Measurements from ENCODE around the gene TSPAN3. TPM values are rescaled to one million over a fixed set of nuclear protein-coding genes. Genes with fewer than 3 reads are reported as not detected.

The TSPAN3 gene
- total and polyA plus RNA-seq, 10 of the 15 experiments (the other 5 are each of a cell fraction or from before 2014, with no cell fraction given), result 18.9 to 114 (median 57.2) TPM

DNA sequence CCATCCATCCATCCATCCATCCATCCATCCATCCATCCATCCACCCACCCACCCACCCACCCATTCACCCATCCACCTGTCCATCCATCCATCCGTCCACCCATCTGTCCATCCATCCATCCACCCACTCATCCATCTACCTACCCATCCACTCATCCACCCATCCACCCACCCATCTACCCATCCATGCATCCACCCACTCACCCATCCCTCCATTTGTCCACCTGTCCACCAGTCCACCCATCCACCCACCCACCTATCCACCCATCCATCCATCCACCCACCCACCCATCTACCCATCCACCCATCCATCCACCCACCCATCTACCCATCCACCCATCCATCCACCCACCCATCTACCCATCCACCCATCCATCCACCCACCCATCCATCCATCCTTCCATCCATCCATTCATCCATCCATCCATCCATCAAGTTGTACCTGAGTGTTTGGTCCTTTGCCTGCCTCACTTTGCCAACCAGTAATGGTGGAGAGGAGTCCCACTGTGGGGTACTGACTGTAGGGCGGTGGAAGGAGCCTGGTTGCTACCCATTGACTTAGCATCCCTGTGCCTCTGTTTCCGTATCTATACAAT, 58.7 kb downstream of the TSPAN3 start:
- no peaks in the 10 kb centered on the region for H3K79me2 ChIP-seq (ENCODE audit: control insufficient read depth, insufficient read depth, low read length)
- in situ Hi-C loops (cut with MboI), result no loop called here
- SMC1A ChIA-PET (ENCODE audit: uncharacterized antibody, unreplicated experiment), result interaction anchor here (1.2 to 2.1 kb wide), 9 partner anchors 10 to 57 kb away, joined by 4 to 28 read pairs (median 9); no protein-coding TSS in a partner anchor
- BruUV-seq (replicated peaks), result no TSS peak
- POLR2A ChIA-PET, result interaction anchor here (1.2 to 2.1 kb wide), 5 partner anchors 10 to 25 kb away, joined by 3 to 14 read pairs (median 6); partner anchors contain the start of gene PSTPIP1
- ATAC-seq (no peak), FAIRE-seq (no peak), DNase-seq (ENCODE audit: low read depth, low spot score) (no peak)
- H3K36me3 ChIP-seq (ENCODE audit: control insufficient read depth in 2 of 2, insufficient read depth in 2 of 2, low read length in 1 of 2), result no peaks in the 10 kb centered on the region
- no peak overlapping the region for H3K27ac ChIP-seq (ENCODE audit: control insufficient read depth, insufficient read depth)
- no peaks in the 10 kb centered on the region for H4K20me1 ChIP-seq (ENCODE audit: control insufficient read depth, insufficient read depth)
- 94% methylated on average over 2 of the region's 3 CpGs for WGBS (ENCODE audit: insufficient coverage, insufficient replicate concordance, low lambda C conversion rate, missing lambda C conversion rate)
- intact Hi-C loops (cut with micrococcal nuclease; ENCODE audit: unreplicated experiment), result no loop called here
- CTCF ChIA-PET, result interaction anchor here (0.5 to 3.5 kb wide), 9 partner anchors 9 to 170 kb away, joined by 3 to 30 read pairs (median 8); no protein-coding TSS in a partner anchor
- no peak overlapping the region; the same call in 1 of the 2 replicates for H3K4me2 ChIP-seq (ENCODE audit: control insufficient read depth, insufficient read depth)
- RAD21 ChIA-PET (ENCODE audit: unreplicated experiment), result interaction anchor here (1.8 to 15.5 kb wide), 8 partner anchors 9 to 36 kb away, joined by 5 to 259 read pairs (median 16); partner anchors contain the start of gene PSTPIP1
- no peak overlapping the region for H3K4me3 ChIP-seq
- H2AFZ ChIP-seq (ENCODE audit: control insufficient read depth, low read depth, low read length), result no peak overlapping the region
- H3K4me1 ChIP-seq (ENCODE audit: control insufficient read depth, insufficient read depth, low read length), result peaks cover 31% of the 10 kb centered on the region
- TF ChIP-seq NRF1 (conservative IDR thresholded peaks at IDR 0.05; ENCODE audit: low read depth, low read length) (no peak), BCL11A (IDR thresholded peaks at IDR 0.05; ENCODE audit: low read depth, low read length) (no peak), TCF3 (IDR thresholded peaks at IDR 0.05; ENCODE audit: borderline replicate concordance, insufficient read depth, low read depth, low read length) (no peak), POLR2AphosphoS5 (IDR thresholded peaks at IDR 0.05; ENCODE audit: low read length) (no peak), ZNF24 (IDR thresholded peaks at IDR 0.05) (no peak), NFIC (IDR thresholded peaks at IDR 0.05; ENCODE audit: low read depth, low read length) (no peak), KAT2A (conservative IDR thresholded peaks at IDR 0.05; ENCODE audit: control insufficient read depth, low read depth, low read length) (no peak), SREBF1 (IDR thresholded peaks at IDR 0.05; ENCODE audit: low read length) (no peak)
- TF ChIP-seq, protein P1, sequence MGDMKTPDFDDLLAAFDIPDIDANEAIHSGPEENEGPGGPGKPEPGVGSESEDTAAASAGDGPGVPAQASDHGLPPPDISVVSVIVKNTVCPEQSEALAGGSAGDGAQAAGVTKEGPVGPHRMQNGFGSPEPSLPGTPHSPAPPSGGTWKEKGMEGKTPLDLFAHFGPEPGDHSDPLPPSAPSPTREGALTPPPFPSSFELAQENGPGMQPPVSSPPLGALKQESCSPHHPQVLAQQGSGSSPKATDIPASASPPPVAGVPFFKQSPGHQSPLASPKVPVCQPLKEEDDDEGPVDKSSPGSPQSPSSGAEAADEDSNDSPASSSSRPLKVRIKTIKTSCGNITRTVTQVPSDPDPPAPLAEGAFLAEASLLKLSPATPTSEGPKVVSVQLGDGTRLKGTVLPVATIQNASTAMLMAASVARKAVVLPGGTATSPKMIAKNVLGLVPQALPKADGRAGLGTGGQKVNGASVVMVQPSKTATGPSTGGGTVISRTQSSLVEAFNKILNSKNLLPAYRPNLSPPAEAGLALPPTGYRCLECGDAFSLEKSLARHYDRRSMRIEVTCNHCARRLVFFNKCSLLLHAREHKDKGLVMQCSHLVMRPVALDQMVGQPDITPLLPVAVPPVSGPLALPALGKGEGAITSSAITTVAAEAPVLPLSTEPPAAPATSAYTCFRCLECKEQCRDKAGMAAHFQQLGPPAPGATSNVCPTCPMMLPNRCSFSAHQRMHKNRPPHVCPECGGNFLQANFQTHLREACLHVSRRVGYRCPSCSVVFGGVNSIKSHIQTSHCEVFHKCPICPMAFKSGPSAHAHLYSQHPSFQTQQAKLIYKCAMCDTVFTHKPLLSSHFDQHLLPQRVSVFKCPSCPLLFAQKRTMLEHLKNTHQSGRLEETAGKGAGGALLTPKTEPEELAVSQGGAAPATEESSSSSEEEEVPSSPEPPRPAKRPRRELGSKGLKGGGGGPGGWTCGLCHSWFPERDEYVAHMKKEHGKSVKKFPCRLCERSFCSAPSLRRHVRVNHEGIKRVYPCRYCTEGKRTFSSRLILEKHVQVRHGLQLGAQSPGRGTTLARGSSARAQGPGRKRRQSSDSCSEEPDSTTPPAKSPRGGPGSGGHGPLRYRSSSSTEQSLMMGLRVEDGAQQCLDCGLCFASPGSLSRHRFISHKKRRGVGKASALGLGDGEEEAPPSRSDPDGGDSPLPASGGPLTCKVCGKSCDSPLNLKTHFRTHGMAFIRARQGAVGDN (IDR thresholded peaks at IDR 0.05), result no peak
- TF ChIP-seq, protein P2, sequence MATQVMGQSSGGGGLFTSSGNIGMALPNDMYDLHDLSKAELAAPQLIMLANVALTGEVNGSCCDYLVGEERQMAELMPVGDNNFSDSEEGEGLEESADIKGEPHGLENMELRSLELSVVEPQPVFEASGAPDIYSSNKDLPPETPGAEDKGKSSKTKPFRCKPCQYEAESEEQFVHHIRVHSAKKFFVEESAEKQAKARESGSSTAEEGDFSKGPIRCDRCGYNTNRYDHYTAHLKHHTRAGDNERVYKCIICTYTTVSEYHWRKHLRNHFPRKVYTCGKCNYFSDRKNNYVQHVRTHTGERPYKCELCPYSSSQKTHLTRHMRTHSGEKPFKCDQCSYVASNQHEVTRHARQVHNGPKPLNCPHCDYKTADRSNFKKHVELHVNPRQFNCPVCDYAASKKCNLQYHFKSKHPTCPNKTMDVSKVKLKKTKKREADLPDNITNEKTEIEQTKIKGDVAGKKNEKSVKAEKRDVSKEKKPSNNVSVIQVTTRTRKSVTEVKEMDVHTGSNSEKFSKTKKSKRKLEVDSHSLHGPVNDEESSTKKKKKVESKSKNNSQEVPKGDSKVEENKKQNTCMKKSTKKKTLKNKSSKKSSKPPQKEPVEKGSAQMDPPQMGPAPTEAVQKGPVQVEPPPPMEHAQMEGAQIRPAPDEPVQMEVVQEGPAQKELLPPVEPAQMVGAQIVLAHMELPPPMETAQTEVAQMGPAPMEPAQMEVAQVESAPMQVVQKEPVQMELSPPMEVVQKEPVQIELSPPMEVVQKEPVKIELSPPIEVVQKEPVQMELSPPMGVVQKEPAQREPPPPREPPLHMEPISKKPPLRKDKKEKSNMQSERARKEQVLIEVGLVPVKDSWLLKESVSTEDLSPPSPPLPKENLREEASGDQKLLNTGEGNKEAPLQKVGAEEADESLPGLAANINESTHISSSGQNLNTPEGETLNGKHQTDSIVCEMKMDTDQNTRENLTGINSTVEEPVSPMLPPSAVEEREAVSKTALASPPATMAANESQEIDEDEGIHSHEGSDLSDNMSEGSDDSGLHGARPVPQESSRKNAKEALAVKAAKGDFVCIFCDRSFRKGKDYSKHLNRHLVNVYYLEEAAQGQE (IDR thresholded peaks at IDR 0.05; ENCODE audit: low read depth, low read length), result no peak
- TF ChIP-seq, protein P3, sequence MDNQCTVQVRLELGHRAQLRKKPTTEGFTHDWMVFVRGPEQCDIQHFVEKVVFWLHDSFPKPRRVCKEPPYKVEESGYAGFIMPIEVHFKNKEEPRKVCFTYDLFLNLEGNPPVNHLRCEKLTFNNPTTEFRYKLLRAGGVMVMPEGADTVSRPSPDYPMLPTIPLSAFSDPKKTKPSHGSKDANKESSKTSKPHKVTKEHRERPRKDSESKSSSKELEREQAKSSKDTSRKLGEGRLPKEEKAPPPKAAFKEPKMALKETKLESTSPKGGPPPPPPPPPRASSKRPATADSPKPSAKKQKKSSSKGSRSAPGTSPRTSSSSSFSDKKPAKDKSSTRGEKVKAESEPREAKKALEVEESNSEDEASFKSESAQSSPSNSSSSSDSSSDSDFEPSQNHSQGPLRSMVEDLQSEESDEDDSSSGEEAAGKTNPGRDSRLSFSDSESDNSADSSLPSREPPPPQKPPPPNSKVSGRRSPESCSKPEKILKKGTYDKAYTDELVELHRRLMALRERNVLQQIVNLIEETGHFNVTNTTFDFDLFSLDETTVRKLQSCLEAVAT (IDR thresholded peaks at IDR 0.05), result no peak
- no peaks in the 10 kb centered on the region for H3K9me3 ChIP-seq (replicated peaks; ENCODE audit: control insufficient read depth, insufficient read depth, low read length)
- H3K27me3 ChIP-seq (replicated peaks in 1 of 2; ENCODE audit: control insufficient read depth in 2 of 2, insufficient read depth in 2 of 2, low read length in 1 of 2), result no peaks in the 10 kb centered on the region
- H3K9ac ChIP-seq (ENCODE audit: control insufficient read depth, insufficient read depth, low read length), result no peak overlapping the region
